Subcutaneous adipose tissue (tissue), 4 donors: ENCODE data around the gene LY6G5C. TPM values are rescaled to one million over a fixed set of nuclear protein-coding genes. Genes with fewer than 3 reads are reported as not detected.

Experiments used
- total RNA-seq, 4 donors: library from RNA; depleted of rRNA; stranded (reverse); fragments of >200 nt; gene quantifications; one replicate each; pipeline ENCODE4 v1.1.0, GENCODE V29; 2016
- TF ChIP-seq, protein P1 (sequence below): fragments of 450-650 bp; IDR thresholded peaks from one replicate; pipeline ENCODE4 v1.5.1; 2016; ENCODE audit warnings: low read depth, mild to moderate bottlenecking, control low read depth, antibody characterized with exemption, moderate library complexity

LY6G5C gene
- total RNA-seq, 4 donors from 2014 or later: 1.4 to 1.5 TPM; not detected in 2

DNA sequence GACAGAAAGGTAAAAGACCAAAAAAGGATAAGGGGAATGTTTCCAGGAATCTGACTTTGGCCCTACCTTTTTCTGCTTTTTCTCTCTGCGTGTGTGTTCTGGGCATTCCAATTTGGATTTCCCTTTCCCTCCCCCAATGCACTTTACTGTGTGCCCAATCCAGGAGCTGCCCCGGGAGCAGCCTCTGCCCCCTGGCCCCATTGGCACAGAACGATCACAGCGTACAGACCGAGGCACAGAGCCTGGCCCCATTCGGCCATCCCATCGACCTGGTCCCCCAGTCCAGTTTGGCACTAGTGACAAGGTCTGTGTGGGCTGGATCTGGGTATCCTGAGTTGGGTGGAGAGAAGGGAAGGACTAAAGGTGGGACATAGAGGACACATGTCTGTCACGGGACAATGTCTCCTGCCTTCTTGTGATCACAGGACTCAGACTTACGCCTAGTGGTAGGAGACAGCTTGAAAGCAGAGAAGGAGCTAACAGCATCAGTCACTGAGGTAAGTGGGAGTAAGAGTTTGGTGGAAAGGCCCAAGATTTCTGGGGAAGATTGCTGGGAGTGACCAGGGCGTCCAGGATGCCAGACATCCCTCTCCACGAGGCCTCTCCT lies 45.8 kb downstream of the LY6G5C start:
- TF ChIP-seq, protein P1, sequence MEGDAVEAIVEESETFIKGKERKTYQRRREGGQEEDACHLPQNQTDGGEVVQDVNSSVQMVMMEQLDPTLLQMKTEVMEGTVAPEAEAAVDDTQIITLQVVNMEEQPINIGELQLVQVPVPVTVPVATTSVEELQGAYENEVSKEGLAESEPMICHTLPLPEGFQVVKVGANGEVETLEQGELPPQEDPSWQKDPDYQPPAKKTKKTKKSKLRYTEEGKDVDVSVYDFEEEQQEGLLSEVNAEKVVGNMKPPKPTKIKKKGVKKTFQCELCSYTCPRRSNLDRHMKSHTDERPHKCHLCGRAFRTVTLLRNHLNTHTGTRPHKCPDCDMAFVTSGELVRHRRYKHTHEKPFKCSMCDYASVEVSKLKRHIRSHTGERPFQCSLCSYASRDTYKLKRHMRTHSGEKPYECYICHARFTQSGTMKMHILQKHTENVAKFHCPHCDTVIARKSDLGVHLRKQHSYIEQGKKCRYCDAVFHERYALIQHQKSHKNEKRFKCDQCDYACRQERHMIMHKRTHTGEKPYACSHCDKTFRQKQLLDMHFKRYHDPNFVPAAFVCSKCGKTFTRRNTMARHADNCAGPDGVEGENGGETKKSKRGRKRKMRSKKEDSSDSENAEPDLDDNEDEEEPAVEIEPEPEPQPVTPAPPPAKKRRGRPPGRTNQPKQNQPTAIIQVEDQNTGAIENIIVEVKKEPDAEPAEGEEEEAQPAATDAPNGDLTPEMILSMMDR: no peak

DNA sequence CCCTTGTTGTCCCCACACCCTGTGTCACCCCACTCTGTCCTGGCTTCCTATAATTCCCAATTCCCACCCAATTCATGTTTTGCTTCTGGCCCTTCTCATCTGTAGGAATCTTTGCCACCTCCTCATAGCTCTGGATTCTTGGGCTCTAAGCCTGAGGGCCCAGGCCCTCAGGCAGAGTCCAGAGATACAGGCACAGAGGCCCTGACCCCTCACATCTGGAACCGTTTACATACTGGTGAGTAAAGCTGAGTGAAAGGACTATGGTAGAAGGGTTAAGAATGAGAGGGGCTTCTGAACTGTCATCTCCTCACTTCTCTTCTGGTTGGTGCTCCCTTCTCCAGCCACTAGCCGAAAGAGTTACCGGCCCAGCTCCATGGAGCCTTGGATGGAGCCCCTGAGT lies 46.7 kb downstream of the LY6G5C start:
- TF ChIP-seq, protein P1: no peak

DNA sequence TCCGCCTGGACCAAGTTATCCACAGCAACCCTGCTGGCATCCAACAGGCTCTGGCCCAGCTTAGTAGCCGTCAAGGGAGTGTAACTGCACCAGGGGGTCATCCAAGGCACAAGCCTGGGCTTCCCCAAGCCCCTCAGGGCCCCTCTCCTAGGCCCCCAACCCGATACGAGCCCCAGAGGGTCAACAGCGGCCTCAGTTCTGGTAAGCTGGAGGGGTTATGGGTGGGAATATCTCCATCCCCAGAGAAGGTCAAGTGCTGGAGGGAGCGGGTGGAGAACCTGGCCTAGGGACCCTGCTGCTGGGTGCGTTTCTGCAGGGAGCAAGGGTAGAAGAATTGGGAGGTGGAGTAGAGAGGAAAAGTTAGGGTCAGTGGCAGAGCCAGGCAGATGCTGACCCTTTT lies 47.4 kb downstream of the LY6G5C start:
- TF ChIP-seq, protein P1: no peak

DNA sequence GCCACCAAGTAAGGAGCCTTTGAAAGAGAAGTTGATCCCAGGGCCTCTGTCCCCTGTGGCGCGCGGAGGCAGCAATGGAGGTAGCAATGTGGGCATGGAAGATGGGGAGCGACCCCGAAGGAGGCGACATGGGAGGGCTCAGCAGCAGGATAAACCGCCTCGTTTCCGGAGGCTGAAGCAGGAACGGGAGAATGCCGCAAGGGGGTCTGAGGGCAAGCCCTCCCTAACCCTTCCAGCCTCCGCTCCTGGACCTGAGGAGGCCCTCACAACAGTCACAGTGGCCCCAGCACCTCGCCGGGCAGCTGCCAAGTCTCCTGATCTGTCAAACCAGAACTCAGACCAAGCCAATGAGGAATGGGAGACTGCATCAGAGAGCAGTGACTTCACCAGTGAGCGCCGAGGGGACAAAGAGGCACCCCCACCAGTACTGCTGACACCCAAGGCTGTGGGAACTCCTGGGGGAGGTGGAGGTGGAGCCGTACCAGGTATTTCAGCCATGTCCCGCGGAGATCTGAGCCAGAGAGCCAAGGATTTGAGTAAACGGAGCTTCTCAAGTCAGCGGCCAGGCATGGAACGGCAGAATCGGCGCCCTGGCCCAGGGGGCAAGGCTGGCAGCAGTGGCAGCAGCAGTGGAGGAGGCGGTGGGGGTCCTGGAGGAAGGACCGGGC lies 48.5 kb downstream of the LY6G5C start:
- TF ChIP-seq, protein P1: no peak

DNA sequence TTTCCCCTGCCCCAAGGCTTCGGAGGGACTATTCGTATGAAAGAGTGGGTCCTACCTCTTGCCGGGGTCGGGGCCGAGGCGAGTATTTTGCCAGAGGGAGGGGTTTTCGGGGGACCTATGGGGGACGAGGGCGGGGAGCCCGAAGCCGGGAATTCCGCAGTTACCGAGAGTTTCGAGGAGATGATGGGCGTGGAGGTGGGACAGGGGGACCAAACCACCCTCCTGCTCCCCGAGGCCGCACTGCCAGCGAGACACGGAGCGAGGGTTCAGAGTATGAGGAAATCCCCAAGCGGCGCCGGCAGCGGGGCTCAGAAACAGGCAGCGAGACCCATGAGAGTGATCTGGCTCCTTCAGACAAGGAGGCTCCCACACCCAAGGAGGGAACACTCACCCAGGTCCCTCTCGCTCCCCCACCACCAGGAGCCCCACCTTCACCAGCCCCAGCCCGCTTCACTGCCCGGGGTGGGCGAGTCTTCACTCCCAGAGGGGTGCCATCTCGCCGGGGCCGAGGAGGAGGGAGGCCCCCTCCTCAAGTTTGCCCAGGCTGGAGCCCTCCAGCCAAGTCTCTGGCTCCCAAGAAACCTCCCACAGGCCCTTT lies 49.1 kb downstream of the LY6G5C start:
- TF ChIP-seq, protein P1: no peak

DNA sequence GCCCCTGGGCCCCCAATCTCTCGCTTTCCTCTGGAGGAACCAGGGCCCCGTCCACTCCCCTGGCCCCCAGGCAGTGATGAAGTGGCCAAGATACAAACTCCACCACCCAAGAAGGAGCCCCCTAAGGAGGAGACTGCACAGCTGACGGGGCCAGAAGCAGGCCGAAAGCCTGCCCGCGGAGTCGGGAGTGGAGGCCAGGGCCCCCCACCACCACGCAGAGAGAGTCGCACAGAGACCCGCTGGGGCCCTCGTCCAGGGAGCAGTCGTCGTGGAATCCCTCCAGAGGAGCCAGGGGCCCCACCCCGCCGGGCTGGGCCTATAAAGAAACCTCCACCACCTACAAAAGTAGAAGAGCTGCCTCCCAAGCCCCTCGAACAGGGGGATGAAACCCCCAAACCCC lies 49.7 kb downstream of the LY6G5C start:
- TF ChIP-seq, protein P1: no peak

DNA sequence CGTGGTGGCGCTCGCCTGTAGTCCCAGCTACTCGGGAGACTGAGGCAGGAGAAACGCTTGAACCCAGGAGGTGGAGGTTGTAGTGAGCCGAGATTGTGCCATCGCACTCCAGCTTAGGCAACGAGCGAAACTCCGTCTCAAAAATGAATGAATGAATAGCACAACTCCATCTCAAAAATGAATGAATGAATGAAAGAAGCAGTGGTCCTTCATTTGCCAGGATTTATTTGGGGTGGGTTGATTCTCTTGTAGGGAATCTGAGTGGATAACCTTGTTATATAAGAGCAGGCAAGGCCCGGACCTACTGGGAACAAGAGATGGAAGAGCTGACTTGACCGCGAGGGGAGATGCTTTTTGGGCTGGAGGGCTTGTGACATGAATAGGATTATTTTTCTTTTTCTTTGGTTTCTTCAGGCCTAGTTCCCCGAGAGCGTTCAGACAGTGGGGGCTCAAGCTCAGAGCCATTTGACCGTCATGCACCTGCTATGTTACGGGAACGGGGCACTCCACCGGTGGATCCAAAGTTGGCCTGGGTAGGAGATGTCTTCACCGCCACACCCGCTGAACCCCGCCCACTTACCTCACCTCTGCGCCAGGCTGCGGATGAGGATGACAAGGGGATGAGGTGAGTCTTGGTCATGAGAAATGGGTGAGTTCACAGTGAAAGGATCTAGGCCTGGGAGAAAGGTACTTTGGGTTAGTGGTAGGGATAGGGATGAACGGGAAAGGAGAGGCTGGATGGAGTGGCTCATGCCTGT lies 50.5 kb downstream of the LY6G5C start:
- TF ChIP-seq, protein P1: no peak
